Measurements from ENCODE around the gene VPS13A. TPM values are rescaled to one million over a fixed set of nuclear protein-coding genes. Genes with fewer than 3 reads are reported as not detected.

VPS13A gene
- total RNA-seq, 4 donors from 2014 or later, result 20.4 to 33.5 (median 30.4) TPM

DNA sequence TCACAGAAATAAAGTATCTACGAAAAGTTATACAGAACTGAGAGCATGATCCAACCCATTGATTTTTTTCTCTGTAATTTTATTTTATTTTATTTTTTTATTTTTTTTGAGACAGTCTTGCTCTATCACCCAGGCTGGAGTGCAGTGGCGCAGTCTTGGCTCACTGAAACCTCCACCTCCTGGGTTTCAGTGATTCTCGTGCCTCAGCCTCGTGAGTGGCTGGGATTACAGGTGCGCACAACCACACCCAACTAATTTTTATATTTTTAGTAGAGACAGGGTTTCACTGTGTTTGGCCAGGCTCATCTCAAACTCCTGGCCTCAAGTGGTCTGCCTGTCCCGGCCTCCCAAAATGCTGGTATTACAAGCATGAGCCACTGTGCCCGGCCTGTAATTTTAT is 107.3 kb downstream of the VPS13A start:
- ATAC-seq (ENCODE audit: low FRiP score), result no peak
- DNase-seq (ENCODE audit: low spot score), result no peak
- TF ChIP-seq, protein P1, sequence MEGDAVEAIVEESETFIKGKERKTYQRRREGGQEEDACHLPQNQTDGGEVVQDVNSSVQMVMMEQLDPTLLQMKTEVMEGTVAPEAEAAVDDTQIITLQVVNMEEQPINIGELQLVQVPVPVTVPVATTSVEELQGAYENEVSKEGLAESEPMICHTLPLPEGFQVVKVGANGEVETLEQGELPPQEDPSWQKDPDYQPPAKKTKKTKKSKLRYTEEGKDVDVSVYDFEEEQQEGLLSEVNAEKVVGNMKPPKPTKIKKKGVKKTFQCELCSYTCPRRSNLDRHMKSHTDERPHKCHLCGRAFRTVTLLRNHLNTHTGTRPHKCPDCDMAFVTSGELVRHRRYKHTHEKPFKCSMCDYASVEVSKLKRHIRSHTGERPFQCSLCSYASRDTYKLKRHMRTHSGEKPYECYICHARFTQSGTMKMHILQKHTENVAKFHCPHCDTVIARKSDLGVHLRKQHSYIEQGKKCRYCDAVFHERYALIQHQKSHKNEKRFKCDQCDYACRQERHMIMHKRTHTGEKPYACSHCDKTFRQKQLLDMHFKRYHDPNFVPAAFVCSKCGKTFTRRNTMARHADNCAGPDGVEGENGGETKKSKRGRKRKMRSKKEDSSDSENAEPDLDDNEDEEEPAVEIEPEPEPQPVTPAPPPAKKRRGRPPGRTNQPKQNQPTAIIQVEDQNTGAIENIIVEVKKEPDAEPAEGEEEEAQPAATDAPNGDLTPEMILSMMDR (IDR thresholded peaks at IDR 0.05), result no peak

DNA sequence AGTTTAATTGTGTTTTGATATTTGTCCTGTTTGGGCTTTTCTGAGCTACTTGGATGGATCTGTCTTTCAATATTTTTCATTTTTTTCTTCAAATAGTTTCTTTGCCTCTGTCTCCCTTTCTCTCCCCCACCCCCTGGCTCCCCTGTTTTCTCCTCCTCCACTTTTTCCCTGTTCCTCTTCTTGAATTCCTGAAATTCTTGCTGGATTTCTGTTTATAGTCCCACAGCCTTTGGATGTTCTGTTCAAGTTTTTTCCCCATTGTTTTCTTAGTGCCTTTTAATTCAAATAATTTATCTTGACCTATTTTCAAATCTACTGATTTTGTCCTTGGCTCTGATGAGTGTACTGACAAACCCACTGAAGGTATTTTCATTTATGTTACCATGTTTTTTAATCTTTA is 113.0 kb downstream of the VPS13A start:
- DNase-seq (ENCODE audit: low spot score), result no peak
- no peak for ATAC-seq (ENCODE audit: low FRiP score)
- TF ChIP-seq, protein P1 (IDR thresholded peaks at IDR 0.05), result no peak

DNA sequence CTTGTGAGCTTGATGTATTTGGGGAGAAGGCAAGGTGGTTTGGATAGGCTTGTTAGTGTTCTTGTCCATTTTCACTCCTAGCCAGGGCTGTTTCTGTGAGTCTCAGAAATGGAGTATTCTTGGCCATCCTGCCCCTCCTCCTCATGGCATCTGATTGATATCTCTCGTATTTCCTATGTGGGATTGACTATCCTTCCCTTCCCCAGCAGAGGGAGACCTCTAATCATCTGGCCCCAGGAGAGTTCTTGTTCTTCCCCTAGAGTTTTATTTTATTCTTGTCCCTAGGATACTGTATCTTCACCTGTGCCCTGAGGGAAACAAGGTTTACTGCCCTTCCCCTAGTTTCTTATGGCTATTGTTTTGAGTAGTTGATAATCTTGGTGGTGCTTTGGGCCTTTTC is 114.4 kb downstream of the VPS13A start:
- TF ChIP-seq, protein P1 (IDR thresholded peaks at IDR 0.05), result no peak
- no peak for DNase-seq (ENCODE audit: low spot score)
- no peak for ATAC-seq (ENCODE audit: low FRiP score)

DNA sequence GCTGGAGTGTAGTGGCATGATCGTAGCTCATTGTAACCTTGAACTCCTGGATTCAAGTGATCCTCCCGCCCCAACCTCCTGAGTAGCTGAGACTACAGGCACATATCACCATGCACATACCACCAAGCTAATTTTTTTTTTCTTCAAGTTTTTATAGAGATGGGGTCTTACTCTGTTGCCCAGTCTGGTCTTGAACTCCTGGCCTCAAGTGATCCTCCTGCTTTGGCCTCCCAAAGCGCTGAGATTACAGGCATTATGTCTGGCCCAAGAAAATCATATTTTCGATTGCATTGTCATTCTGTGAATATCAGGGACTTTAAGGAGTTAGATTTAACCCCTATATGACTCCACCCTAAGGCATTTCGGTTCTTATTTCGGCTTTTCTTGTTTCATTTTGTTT is 116.6 kb downstream of the VPS13A start:
- DNase-seq (ENCODE audit: low spot score) (no peak), ATAC-seq (ENCODE audit: low FRiP score) (no peak)
- TF ChIP-seq, protein P1 (IDR thresholded peaks at IDR 0.05), result no peak

DNA sequence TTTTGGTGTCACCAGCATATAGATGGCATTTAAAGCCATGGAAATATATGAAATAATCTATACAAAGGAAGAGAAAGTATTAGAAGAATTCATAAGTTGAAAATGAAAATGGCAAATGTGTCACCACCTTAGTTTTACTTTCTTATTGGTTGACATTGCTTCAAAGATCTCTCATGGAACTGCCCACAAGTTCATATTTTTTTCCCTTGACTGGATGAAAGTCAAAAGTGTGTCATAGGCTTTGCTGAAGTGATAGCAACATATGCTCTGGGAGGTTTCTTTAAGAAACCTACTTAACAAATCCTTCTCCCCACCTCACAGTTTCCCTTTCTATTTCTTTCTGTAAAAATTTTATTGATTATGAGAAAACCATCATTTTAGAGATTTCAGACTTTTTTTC is 127.2 kb downstream of the VPS13A start:
- TF ChIP-seq, protein P1 (IDR thresholded peaks at IDR 0.05), result no peak
- DNase-seq (ENCODE audit: low spot score), result no peak
- no peak for ATAC-seq (ENCODE audit: low FRiP score)

DNA sequence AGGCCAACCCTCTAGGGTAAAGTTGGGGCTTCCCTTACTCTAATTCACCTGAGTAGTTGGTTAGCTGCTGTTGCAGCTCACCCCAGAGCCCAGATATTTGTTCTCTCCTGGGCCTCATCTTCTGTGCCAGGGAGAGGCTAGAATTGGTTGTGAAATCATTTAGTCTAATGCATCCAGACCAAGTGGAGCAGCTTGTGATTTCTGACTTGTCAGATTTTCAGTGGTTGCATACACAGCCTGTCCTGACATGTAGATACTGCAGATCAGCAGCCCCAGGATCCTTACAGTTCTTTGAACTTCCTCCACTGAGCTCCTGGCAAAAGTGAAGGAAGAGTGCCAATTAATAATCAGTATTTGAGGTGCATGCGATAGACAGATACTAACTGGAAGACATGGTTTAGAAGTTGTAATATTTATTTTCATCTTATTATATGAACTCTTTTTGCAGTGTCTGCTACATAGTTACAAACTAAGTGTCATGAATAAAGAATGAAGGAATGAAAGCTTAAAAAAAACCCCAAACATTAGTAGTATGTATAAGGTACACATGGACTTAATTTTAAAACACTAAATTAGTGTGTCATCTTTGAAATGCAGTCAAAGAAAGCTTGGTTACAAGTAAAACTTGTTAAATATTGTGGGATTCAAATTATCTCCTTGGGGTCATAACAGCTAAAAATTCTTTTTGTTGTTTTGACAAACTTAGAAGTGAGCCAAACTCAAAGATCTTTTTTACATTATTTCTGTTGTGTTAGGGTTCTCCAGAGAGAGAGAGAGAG is 128.5 kb downstream of the VPS13A start:
- ATAC-seq (ENCODE audit: low FRiP score) (no peak), DNase-seq (ENCODE audit: low spot score) (no peak)
- TF ChIP-seq, protein P1 (IDR thresholded peaks at IDR 0.05), result no peak

DNA sequence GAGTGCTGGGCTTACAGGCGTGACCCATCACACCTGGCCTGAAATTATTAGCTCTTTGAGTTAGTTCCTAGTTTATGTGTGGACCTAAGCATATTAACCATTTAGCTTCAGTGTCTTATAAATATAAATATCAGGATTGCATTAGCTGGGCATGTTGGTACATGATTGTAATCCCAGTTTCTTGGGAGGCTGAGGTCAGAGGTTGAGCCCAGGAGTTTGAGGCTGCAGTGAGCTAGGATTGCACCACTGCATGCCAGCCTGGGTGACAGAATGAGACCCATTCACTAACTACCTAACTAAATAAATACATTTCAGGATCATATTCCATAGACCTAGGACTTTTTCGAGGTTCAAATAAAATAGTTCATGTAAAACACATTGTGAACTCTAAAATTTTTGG is 129.8 kb downstream of the VPS13A start:
- ATAC-seq (ENCODE audit: low FRiP score) (no peak), DNase-seq (ENCODE audit: low spot score) (no peak)
- TF ChIP-seq, protein P1 (IDR thresholded peaks at IDR 0.05), result no peak

All from omental fat pad (tissue), 4 donors.